Neuronal stem cell (in vitro differentiated cells): Measurements from ENCODE around the gene ZBTB2.
A peak's percentile ranks its signal among the peaks of the same experiment; 100 is the strongest.

Source experiments
- DNase-seq: peaks from one replicate; pipeline ENCODE4 v3.0.0-alpha.2; 2013; ENCODE audit warnings: low spot score
- H2AFZ ChIP-seq: one replicate; pipeline ENCODE4 v1.6.1; 2013; ENCODE audit warnings: mild to moderate bottlenecking, low read length, inconsistent platforms
- H2AK5ac ChIP-seq: 2 replicates; pipeline ENCODE4 v1.6.1; 2013; ENCODE audit warnings: low read depth, mild to moderate bottlenecking, inconsistent platforms, low read length, moderate library complexity, mixed read lengths
- H2BK120ac ChIP-seq: 2 replicates; pipeline ENCODE4 v1.6.1; 2013; ENCODE audit warnings: low read depth, mild to moderate bottlenecking, inconsistent platforms, low read length, moderate library complexity, mixed read lengths
- H2BK12ac ChIP-seq: one replicate; pipeline ENCODE4 v1.6.1; 2013; ENCODE audit warnings: low read length, inconsistent platforms
- H2BK15ac ChIP-seq: 2 replicates; pipeline ENCODE4 v1.6.1; 2013; ENCODE audit warnings: mild to moderate bottlenecking, low read length, inconsistent platforms, mixed read lengths
- H2BK5ac ChIP-seq: one replicate; pipeline ENCODE4 v1.6.1; 2013; ENCODE audit warnings: inconsistent platforms, mild to moderate bottlenecking, low read length, moderate library complexity
- H3K14ac ChIP-seq: one replicate; pipeline ENCODE4 v1.6.1; 2013; ENCODE audit warnings: low read length, inconsistent platforms
- H3K18ac ChIP-seq: 2 replicates; pipeline ENCODE4 v1.6.1; 2013; ENCODE audit warnings: low read length, inconsistent platforms
- H3K23ac ChIP-seq: 2 replicates; pipeline ENCODE4 v1.6.1; 2013; ENCODE audit warnings: low read depth, mild to moderate bottlenecking, mixed read lengths, low read length, inconsistent platforms; ENCODE audit not compliant: poor library complexity
- H3K27ac ChIP-seq: replicated peaks from 3 replicates; pipeline ENCODE4 v1.5.1; 2013; ENCODE audit warnings: low read length, inconsistent platforms
- H3K27me3 ChIP-seq, 3 experiments: 2 replicates each; pipeline ENCODE4 v1.6.1; 2013; ENCODE audit warnings: low read length in 3 of 3, mild to moderate bottlenecking in 2 of 3, inconsistent platforms in 1 of 3, low read depth in 1 of 3, mixed read lengths in 1 of 3, moderate library complexity in 1 of 3; ENCODE audit not compliant: control insufficient read depth in 3 of 3, insufficient read depth in 3 of 3
- H3K36me3 ChIP-seq, 2 donors: replicated peaks in 1 of 2; 2 replicates each; pipeline ENCODE4 v1.6.1; 2013; ENCODE audit warnings: low read length in 2 of 2; ENCODE audit not compliant: control insufficient read depth in 2 of 2, insufficient read depth in 2 of 2
- H3K4ac ChIP-seq: 2 replicates; pipeline ENCODE4 v1.6.1; 2013; ENCODE audit warnings: inconsistent platforms, mild to moderate bottlenecking, low read length, moderate library complexity
- H3K4me1 ChIP-seq, 2 donors: 1 replicate in 1 of 2; 2 replicates in 1 of 2; pipeline ENCODE4 v1.6.1; 2013; ENCODE audit warnings: low read length in 2 of 2, low read depth in 1 of 2; ENCODE audit not compliant: control insufficient read depth in 2 of 2, insufficient read depth in 1 of 2
- H3K4me2 ChIP-seq: one replicate; pipeline ENCODE4 v1.6.1; 2013; ENCODE audit warnings: mild to moderate bottlenecking, low read length, inconsistent platforms; ENCODE audit not compliant: insufficient read depth, poor library complexity, severe bottlenecking
- H3K4me3 ChIP-seq, 2 donors: 2 replicates each; pipeline ENCODE4 v1.5.1; 2013; ENCODE audit warnings: low read length in 2 of 2, mild to moderate bottlenecking in 2 of 2, inconsistent platforms in 1 of 2, moderate library complexity in 1 of 2
- H3K79me1 ChIP-seq: one replicate; pipeline ENCODE4 v1.6.1; 2013; ENCODE audit warnings: low read depth, mild to moderate bottlenecking, inconsistent platforms, low read length, moderate library complexity
- H3K9ac ChIP-seq: one replicate; pipeline ENCODE4 v1.6.1; 2013; ENCODE audit warnings: mild to moderate bottlenecking, low read depth, low read length, inconsistent platforms; ENCODE audit not compliant: poor library complexity
- H3K9me3 ChIP-seq, 2 donors: replicated peaks in 1 of 2; 2 replicates each; pipeline versions ENCODE3 to v1.6.1; 2013; ENCODE audit warnings: low read length in 2 of 2, mild to moderate bottlenecking in 2 of 2, inconsistent platforms in 1 of 2, low read depth in 1 of 2, mixed read lengths in 1 of 2, moderate library complexity in 1 of 2; ENCODE audit not compliant: control insufficient read depth in 2 of 2, insufficient read depth in 1 of 2
- H4K8ac ChIP-seq: one replicate; pipeline ENCODE4 v1.6.1; 2013; ENCODE audit warnings: low read depth, mild to moderate bottlenecking, inconsistent platforms, low read length, moderate library complexity
- H4K91ac ChIP-seq: one replicate; pipeline ENCODE4 v1.6.1; 2013; ENCODE audit warnings: low read length, low read depth, mild to moderate bottlenecking, inconsistent platforms; ENCODE audit not compliant: poor library complexity
- WGBS, 2 donors: extraction: QIAGEN DNeasy Blood & Tissue Kit; methylation state at CpG; one replicate each; pipeline ENCODE4 v1.1.7; 2013; ENCODE audit warnings: missing lambda C conversion rate in 2 of 2, mixed read lengths in 1 of 2; ENCODE audit not compliant: insufficient read length in 2 of 2, insufficient replicate concordance in 1 of 2; ENCODE audit errors: extremely low coverage in 2 of 2; 5-methylcytosine and 5-hydroxymethylcytosine counted together

The ZBTB2 gene

GRCh38 chr6:151326116-151326825 is 65.1 kb downstream of the ZBTB2 start:
- Histone ChIP-seq H3K27ac (no peak overlapping the region), H2BK120ac (no peak overlapping the region), H3K18ac (no peak overlapping the region), H3K36me3 (no peaks in the 10 kb centered on the region), H3K27me3 (peaks cover 0 to 1% (median 0%) of the 10 kb centered on the region in 3 experiments), H3K4me1 (peaks cover 4 to 6% of the 10 kb centered on the region in 2 donors), H3K23ac (no peak overlapping the region), H3K4me3 (no peak overlapping the region), H3K4ac (no peak overlapping the region), H4K91ac (no peak overlapping the region), H3K79me1 (peaks cover 2% of the 10 kb centered on the region), H3K9me3 (no peaks in the 10 kb centered on the region), H2BK12ac (no peak overlapping the region), H3K4me2 (peak overlapping the region; percentile 74), H4K8ac (no peak overlapping the region), H3K14ac (no peak overlapping the region), H2AFZ (no peak overlapping the region), H3K9ac (no peak overlapping the region), H2BK5ac (no peak overlapping the region), H2AK5ac (no peak overlapping the region), H2BK15ac (no peak overlapping the region)
- no peak for DNase-seq
- no CpG with 5 or more reads among the region's 8 CpGs for WGBS, 2 donors

GRCh38 chr6:151325075-151326050 is 66.0 kb downstream of the ZBTB2 start:
- peaks cover 2% of the 10 kb centered on the region for H3K79me1 ChIP-seq
- peaks cover 4 to 6% of the 10 kb centered on the region in 2 donors for H3K4me1 ChIP-seq
- peak overlapping the region; percentile 75 for H3K9ac ChIP-seq
- no peak overlapping the region for H4K8ac ChIP-seq
- H2BK5ac ChIP-seq: no peak overlapping the region
- no CpG with 5 or more reads among the region's 46 CpGs for WGBS, 2 donors
- H2AFZ ChIP-seq: no peak overlapping the region
- H3K4ac ChIP-seq: no peak overlapping the region
- H3K27me3 ChIP-seq: peaks cover 0 to 1% (median 0%) of the 10 kb centered on the region in 3 experiments
- peak; percentile 15 for DNase-seq
- no peak overlapping the region for H4K91ac ChIP-seq
- H3K23ac ChIP-seq: no peak overlapping the region
- no peak overlapping the region for H2BK12ac ChIP-seq
- no peak overlapping the region for H3K27ac ChIP-seq
- no peaks in the 10 kb centered on the region for H3K36me3 ChIP-seq
- H2AK5ac ChIP-seq: no peak overlapping the region
- peak overlapping the region; percentile 74 for H3K4me2 ChIP-seq
- H3K9me3 ChIP-seq: no peaks in the 10 kb centered on the region
- H3K4me3 ChIP-seq: peak overlapping the region in 1 of 2 donors; percentile 80
- no peak overlapping the region for H2BK120ac ChIP-seq
- no peak overlapping the region for H2BK15ac ChIP-seq
- peak overlapping the region; percentile 87 for H3K18ac ChIP-seq
- H3K14ac ChIP-seq: no peak overlapping the region

- Histone ChIP-seq H3K23ac (no peak overlapping the region), H3K9me3 (no peaks in the 10 kb centered on the region), H3K9ac (no peak overlapping the region), H3K14ac (no peak overlapping the region), H4K91ac (no peak overlapping the region), H3K18ac (no peak overlapping the region), H2BK15ac (no peak overlapping the region), H2BK5ac (no peak overlapping the region), H3K4me1 (peaks cover 4 to 6% of the 10 kb centered on the region in 2 donors), H3K4me3 (no peak overlapping the region), H2AFZ (peak overlapping the region; percentile 63), H2BK12ac (no peak overlapping the region), H2AK5ac (no peak overlapping the region), H3K27ac (no peak overlapping the region), H2BK120ac (no peak overlapping the region), H3K4ac (no peak overlapping the region), H3K4me2 (no peak overlapping the region), H3K36me3 (no peaks in the 10 kb centered on the region), H3K27me3 (peaks cover 0 to 1% (median 0%) of the 10 kb centered on the region in 3 experiments), H3K79me1 (peaks cover 2% of the 10 kb centered on the region), H4K8ac (no peak overlapping the region)
- no peak for DNase-seq
- WGBS, 2 donors: no CpG with 5 or more reads among the region's 6 CpGs
Measured at GRCh38 chr6:151324488-151324825, 66.9 kb downstream of the ZBTB2 start.
